Suprapubic skin (tissue), 4 donors: Measurements from ENCODE around the gene CEP131.

Source experiments
- EP300 ChIP-seq: sonication (generic); formaldehyde crosslinking; IDR thresholded peaks from one replicate; pipeline ENCODE4 v1.6.1; 2017; ENCODE audit warnings: antibody characterized with exemption
- POLR2A ChIP-seq, 2 donors: fragments of 450-650 bp; IDR thresholded peaks; one replicate each; pipeline ENCODE4 v1.6.1; 2017; ENCODE audit warnings: antibody characterized with exemption in 2 of 2, mild to moderate bottlenecking in 2 of 2, moderate library complexity in 2 of 2
- POLR2AphosphoS5 ChIP-seq, 3 donors: sonication (generic); formaldehyde crosslinking; IDR thresholded peaks; one replicate each; pipeline ENCODE4 v1.6.1; 2017; ENCODE audit warnings: antibody characterized with exemption in 3 of 3
- TF ChIP-seq, protein P1 (sequence below), 2 donors: fragments of 200-600 bp in 1 of 2; fragments of 450-650 bp in 1 of 2; sonication (generic) in 1 of 2; IDR thresholded peaks; one replicate each; pipeline ENCODE4 v1.5.1; 2016 to 2019; ENCODE audit warnings: antibody characterized with exemption in 2 of 2, mild to moderate bottlenecking in 1 of 2, moderate library complexity in 1 of 2

GRCh38 chr17:81160747-81161453 lies 61.9 kb downstream of the CEP131 start:
- TF ChIP-seq POLR2A (IDR thresholded peaks at IDR 0.05) (no peak), POLR2AphosphoS5 (IDR thresholded peaks at IDR 0.05) (no peak), EP300 (no peak)
- TF ChIP-seq, protein P1, sequence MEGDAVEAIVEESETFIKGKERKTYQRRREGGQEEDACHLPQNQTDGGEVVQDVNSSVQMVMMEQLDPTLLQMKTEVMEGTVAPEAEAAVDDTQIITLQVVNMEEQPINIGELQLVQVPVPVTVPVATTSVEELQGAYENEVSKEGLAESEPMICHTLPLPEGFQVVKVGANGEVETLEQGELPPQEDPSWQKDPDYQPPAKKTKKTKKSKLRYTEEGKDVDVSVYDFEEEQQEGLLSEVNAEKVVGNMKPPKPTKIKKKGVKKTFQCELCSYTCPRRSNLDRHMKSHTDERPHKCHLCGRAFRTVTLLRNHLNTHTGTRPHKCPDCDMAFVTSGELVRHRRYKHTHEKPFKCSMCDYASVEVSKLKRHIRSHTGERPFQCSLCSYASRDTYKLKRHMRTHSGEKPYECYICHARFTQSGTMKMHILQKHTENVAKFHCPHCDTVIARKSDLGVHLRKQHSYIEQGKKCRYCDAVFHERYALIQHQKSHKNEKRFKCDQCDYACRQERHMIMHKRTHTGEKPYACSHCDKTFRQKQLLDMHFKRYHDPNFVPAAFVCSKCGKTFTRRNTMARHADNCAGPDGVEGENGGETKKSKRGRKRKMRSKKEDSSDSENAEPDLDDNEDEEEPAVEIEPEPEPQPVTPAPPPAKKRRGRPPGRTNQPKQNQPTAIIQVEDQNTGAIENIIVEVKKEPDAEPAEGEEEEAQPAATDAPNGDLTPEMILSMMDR (IDR thresholded peaks at IDR 0.05), result no peak
